ENCODE data around the gene KCNH1. TPM values are rescaled to one million over a fixed set of nuclear protein-coding genes. Genes with fewer than 3 reads are reported as not detected.
"Not testable (repeated sequence)": the region's sequence is repeated elsewhere in the genome, so short reads cannot be mapped to it uniquely, and the experiment has no call there.

KCNH1 gene
- total RNA-seq, 1 donor from 2014 or later, result 15.5 TPM

GRCh38 chr1:211013346-211014240 lies 120.4 kb downstream of the KCNH1 start:
- Histone ChIP-seq H3K36me3 (ENCODE audit: insufficient read depth, low read length) (no peaks in the 10 kb centered on the region), H3K27me3 (ENCODE audit: insufficient read depth, low read length) (no peaks in the 10 kb centered on the region), H3K27ac (ENCODE audit: low read depth, low read length) (no peak overlapping the region), H4K20me1 (ENCODE audit: insufficient read depth, low read length) (no peaks in the 10 kb centered on the region), H3K4me1 (ENCODE audit: insufficient read depth, low read length) (no peaks in the 10 kb centered on the region), H3K79me2 (ENCODE audit: insufficient read depth, low read length) (no peaks in the 10 kb centered on the region), H3K4me2 (ENCODE audit: low read length) (no peak overlapping the region), H3K9me3 (ENCODE audit: insufficient read depth, low read depth, low read length) (no peaks in the 10 kb centered on the region), H3K4me3 (ENCODE audit: insufficient read depth, low read depth, low read length) (no peak overlapping the region), H2AFZ (ENCODE audit: low read depth, low read length) (no peak overlapping the region), H3K9ac (ENCODE audit: low read length) (no peak overlapping the region)
- DNase-seq (ENCODE audit: low read depth) (no peak), FAIRE-seq (no peak)
- TF ChIP-seq EZH2 (IDR thresholded peaks at IDR 0.05; ENCODE audit: insufficient read depth, low read length) (no peak), CTCF (IDR thresholded peaks at IDR 0.05; ENCODE audit: insufficient read depth, low read depth, low read length) (no peak)
- Mint-ChIP-seq H3K9me3 (ENCODE audit: unreplicated experiment) (peaks cover 11% of the 10 kb centered on the region), H3K27me3 (ENCODE audit: low read depth, unreplicated experiment) (peaks cover 3% of the 10 kb centered on the region), H3K4me3 (ENCODE audit: unreplicated experiment) (no peak overlapping the region), H3K36me3 (ENCODE audit: low read depth, unreplicated experiment) (peaks cover 38% of the 10 kb centered on the region), H3K4me1 (ENCODE audit: low read depth, unreplicated experiment) (peaks cover 12% of the 10 kb centered on the region), H3K27ac (ENCODE audit: unreplicated experiment) (no peak overlapping the region)

GRCh38 chr1:211011128-211011527 lies 122.8 kb downstream of the KCNH1 start:
- not testable (repeated sequence) for H3K4me2 ChIP-seq (ENCODE audit: low read length); H3K4me1 ChIP-seq (ENCODE audit: insufficient read depth, low read length); H4K20me1 ChIP-seq (ENCODE audit: insufficient read depth, low read length); H3K9me3 ChIP-seq (ENCODE audit: insufficient read depth, low read depth, low read length); FAIRE-seq; H3K4me3 Mint-ChIP-seq (ENCODE audit: unreplicated experiment); H3K36me3 ChIP-seq (ENCODE audit: insufficient read depth, low read length); H3K9ac ChIP-seq (ENCODE audit: low read length); H3K27ac Mint-ChIP-seq (ENCODE audit: unreplicated experiment); H3K4me1 Mint-ChIP-seq (ENCODE audit: low read depth, unreplicated experiment); H3K27ac ChIP-seq (ENCODE audit: low read depth, low read length); H3K27me3 ChIP-seq (ENCODE audit: insufficient read depth, low read length); H3K9me3 Mint-ChIP-seq (ENCODE audit: unreplicated experiment); H3K79me2 ChIP-seq (ENCODE audit: insufficient read depth, low read length); DNase-seq (ENCODE audit: low read depth); H2AFZ ChIP-seq (ENCODE audit: low read depth, low read length); H3K27me3 Mint-ChIP-seq (ENCODE audit: low read depth, unreplicated experiment); H3K4me3 ChIP-seq (ENCODE audit: insufficient read depth, low read depth, low read length)
- H3K36me3 Mint-ChIP-seq (ENCODE audit: low read depth, unreplicated experiment), result peaks cover 33% of the 10 kb centered on the region

- no peak overlapping the region for H3K4me2 ChIP-seq (ENCODE audit: low read length)
- peaks cover 29% of the 10 kb centered on the region for H3K36me3 Mint-ChIP-seq (ENCODE audit: low read depth, unreplicated experiment)
- H3K4me3 Mint-ChIP-seq (ENCODE audit: unreplicated experiment), result no peak overlapping the region
- H3K9me3 Mint-ChIP-seq (ENCODE audit: unreplicated experiment), result peaks cover 9% of the 10 kb centered on the region
- no peak overlapping the region for H3K27ac Mint-ChIP-seq (ENCODE audit: unreplicated experiment)
- H3K9ac ChIP-seq (ENCODE audit: low read length), result no peak overlapping the region
- no peak overlapping the region for H3K27ac ChIP-seq (ENCODE audit: low read depth, low read length)
- no peak overlapping the region for H3K4me3 ChIP-seq (ENCODE audit: insufficient read depth, low read depth, low read length)
- no peaks in the 10 kb centered on the region for H3K79me2 ChIP-seq (ENCODE audit: insufficient read depth, low read length)
- H3K27me3 Mint-ChIP-seq (ENCODE audit: low read depth, unreplicated experiment), result peaks cover 3% of the 10 kb centered on the region
- TF ChIP-seq EZH2 (IDR thresholded peaks at IDR 0.05; ENCODE audit: insufficient read depth, low read length) (no peak), CTCF (IDR thresholded peaks at IDR 0.05; ENCODE audit: insufficient read depth, low read depth, low read length) (no peak)
- H3K9me3 ChIP-seq (ENCODE audit: insufficient read depth, low read depth, low read length), result no peaks in the 10 kb centered on the region
- no peaks in the 10 kb centered on the region for H3K27me3 ChIP-seq (ENCODE audit: insufficient read depth, low read length)
- H4K20me1 ChIP-seq (ENCODE audit: insufficient read depth, low read length), result no peaks in the 10 kb centered on the region
- no peak for FAIRE-seq
- H2AFZ ChIP-seq (ENCODE audit: low read depth, low read length), result no peak overlapping the region
- H3K36me3 ChIP-seq (ENCODE audit: insufficient read depth, low read length), result no peaks in the 10 kb centered on the region
- DNase-seq (ENCODE audit: low read depth), result no peak
- no peaks in the 10 kb centered on the region for H3K4me1 ChIP-seq (ENCODE audit: insufficient read depth, low read length)
- H3K4me1 Mint-ChIP-seq (ENCODE audit: low read depth, unreplicated experiment), result no peaks in the 10 kb centered on the region
Observed at GRCh38 chr1:211009944-211010343, 124.0 kb downstream of the KCNH1 start.

Measured in astrocyte (in vitro differentiated cells and primary cell).